Activated CD4-positive, alpha-beta T cell treated with anti-CD3 and anti-CD28 coated beads, Interleukin-10, Interleukin-2, amounts not matched to agents 100 ng/mL and 50 ng/mL, durations not matched to agents 16 hours and 8 hours (primary cell): ENCODE data around the gene GPANK1.
"Not testable (repeated sequence)": the region's sequence is repeated elsewhere in the genome, so short reads cannot be mapped to it uniquely, and the experiment has no call there.

Source experiments
- DNase-seq: peaks from one replicate; pipeline ENCODE4 v3.0.0-alpha.2; 2020

Gene GPANK1

GRCh38 chr6:31664790-31665500, at the start of gene GPANK1:
TSS of gene GPANK1 (minus strand) at chr6:31664997. CDS start at chr6:31664478, 519 bp downstream.
- peak; percentile 95 for DNase-seq

GRCh38 chr6:31713991-31714684, 49.3 kb upstream of the GPANK1 start:
- DNase-seq = no peak

- no peak for DNase-seq
Measured at GRCh38 chr6:31713465-31713864, 48.7 kb upstream of the GPANK1 start.

- peak; percentile 28 for DNase-seq
Measured at GRCh38 chr6:31712296-31712695, 47.5 kb upstream of the GPANK1 start.

- no peak for DNase-seq
Measured at GRCh38 chr6:31711233-31711632, 46.4 kb upstream of the GPANK1 start.

- no peak for DNase-seq
Measured at GRCh38 chr6:31710523-31711219, 45.9 kb upstream of the GPANK1 start.

- DNase-seq = not testable (repeated sequence)
Measured at GRCh38 chr6:31709157-31709556, 44.4 kb upstream of the GPANK1 start.

- DNase-seq = no peak
Measured at GRCh38 chr6:31708224-31708623, 43.4 kb upstream of the GPANK1 start.

GRCh38 chr6:31707701-31708100, 42.9 kb upstream of the GPANK1 start:
- no peak for DNase-seq

GRCh38 chr6:31706599-31706998, 41.8 kb upstream of the GPANK1 start, which contains the start of gene LY6G6F:
TSS of gene LY6G6F (plus strand) at chr6:31706866. CDS start at chr6:31706907, 41 bp downstream.
- DNase-seq = no peak

- DNase-seq = no peak
Measured at GRCh38 chr6:31705931-31706330, 41.1 kb upstream of the GPANK1 start.

GRCh38 chr6:31702819-31703716, 38.3 kb upstream of the GPANK1 start, which contains the start of gene ABHD16A:
TSS of gene ABHD16A (minus strand) at chr6:31703324. CDS start at chr6:31703281, 43 bp downstream.
- peak; percentile 99 for DNase-seq

GRCh38 chr6:31702405-31702818, 37.6 kb upstream of the GPANK1 start:
- DNase-seq = peak; percentile 45

- DNase-seq = no peak
Measured at GRCh38 chr6:31701666-31702404, 37.0 kb upstream of the GPANK1 start.

- no peak for DNase-seq
Measured at GRCh38 chr6:31700740-31701401, 36.1 kb upstream of the GPANK1 start.

GRCh38 chr6:31697555-31697954, 32.8 kb upstream of the GPANK1 start:
- DNase-seq = peak; percentile 42

GRCh38 chr6:31693535-31693934, 28.7 kb upstream of the GPANK1 start:
- DNase-seq = no peak

GRCh38 chr6:31692886-31693285, 28.1 kb upstream of the GPANK1 start:
- no peak for DNase-seq

GRCh38 chr6:31692353-31692752, 27.6 kb upstream of the GPANK1 start:
- no peak for DNase-seq

- DNase-seq = no peak
Measured at GRCh38 chr6:31691564-31692108, 26.8 kb upstream of the GPANK1 start.

- DNase-seq = no peak
Measured at GRCh38 chr6:31691078-31691463, 26.3 kb upstream of the GPANK1 start.
